HepG2 (cell line): Measurements from ENCODE around the gene TTC8.

Source experiments
- ATF5 ChIP-seq: sonication (generic); formaldehyde crosslinking; IDR thresholded peaks from 2 replicates; pipeline ENCODE4 v1.4.0; 2020; ENCODE audit warnings: mild to moderate bottlenecking, low read depth, missing genetic modification reagents
- CSRNP1 ChIP-seq: sonication (generic); formaldehyde crosslinking; IDR thresholded peaks from 2 replicates; pipeline ENCODE4 v1.8.1; 2023; ENCODE audit warnings: mild to moderate bottlenecking, missing genetic modification reagents
- CTCF ChIP-seq: sonication (generic); formaldehyde crosslinking; IDR thresholded peaks from 2 replicates; pipeline ENCODE4 v1.5.0; 2020; ENCODE audit warnings: mild to moderate bottlenecking, missing genetic modification reagents, moderate library complexity
- MIER2 ChIP-seq: IDR thresholded peaks from 2 replicates; pipeline ENCODE4 v1.6.1; 2016; ENCODE audit warnings: missing biosample characterization, missing genetic modification reagents
- MXD4 ChIP-seq: IDR thresholded peaks from 2 replicates; pipeline ENCODE4 v1.6.1; 2016; ENCODE audit warnings: mild to moderate bottlenecking, missing biosample characterization, missing genetic modification reagents
- MZF1 ChIP-seq: sonication (generic); formaldehyde crosslinking; IDR thresholded peaks from 2 replicates; pipeline ENCODE4 v1.8.1; 2023; ENCODE audit warnings: mild to moderate bottlenecking, missing genetic modification reagents, borderline replicate concordance
- NFRKB ChIP-seq: fragments of 450-650 bp; IDR thresholded peaks from 2 replicates; pipeline ENCODE4 v1.6.1; 2017
- TFE3 ChIP-seq: IDR thresholded peaks from 2 replicates; pipeline ENCODE4 v1.6.1; 2016
- ZBED4 ChIP-seq: sonication (generic); formaldehyde crosslinking; IDR thresholded peaks from 2 replicates; pipeline ENCODE4 v1.4.0; 2020; ENCODE audit warnings: missing genetic modification reagents, borderline replicate concordance
- ZBTB4 ChIP-seq: sonication (generic); formaldehyde crosslinking; IDR thresholded peaks from 2 replicates; pipeline ENCODE4 v1.4.0; 2020; ENCODE audit warnings: missing genetic modification reagents, mild to moderate bottlenecking, borderline replicate concordance
- ZEB1 ChIP-seq: IDR thresholded peaks from 2 replicates; pipeline ENCODE4 v1.6.1; 2012; ENCODE audit warnings: mild to moderate bottlenecking, low read depth, inconsistent platforms; ENCODE audit not compliant: insufficient replicate concordance
- ZNF124 ChIP-seq: sonication (generic); formaldehyde crosslinking; IDR thresholded peaks from 2 replicates; pipeline ENCODE4 v1.4.0; 2020; ENCODE audit warnings: missing genetic modification reagents
- ZNF773 ChIP-seq: sonication (generic); formaldehyde crosslinking; IDR thresholded peaks from 2 replicates; pipeline ENCODE4 v1.4.0; 2020; ENCODE audit warnings: missing genetic modification reagents, borderline replicate concordance

GRCh38 chr14:88841741-88842140, 17.3 kb downstream of the TTC8 start:
- TF ChIP-seq ZEB1: no peak
- TF ChIP-seq ZNF773: no peak
- no peak for TF ChIP-seq CTCF (CRISPR knock-in tag)
- TF ChIP-seq TFE3 (CRISPR knock-in tag): no peak
- TF ChIP-seq CSRNP1: no peak
- no peak for TF ChIP-seq MZF1 (CRISPR knock-in tag)
- no peak for TF ChIP-seq ZNF124 (CRISPR knock-in tag)
- no peak for TF ChIP-seq ZBED4 (CRISPR knock-in tag)
- no peak for TF ChIP-seq NFRKB
- TF ChIP-seq MIER2 (CRISPR knock-in tag): no peak
- no peak for TF ChIP-seq ATF5 (CRISPR knock-in tag)
- TF ChIP-seq ZBTB4 (CRISPR knock-in tag): no peak
- no peak for TF ChIP-seq MXD4
